Measurements from ENCODE around the gene GAB1.

The GAB1 gene

GRCh38 chr4:143353797-143354196 lies 17.1 kb downstream of the GAB1 start:
- no peak overlapping the region for H2AFZ ChIP-seq (ENCODE audit: low read depth, low read length)
- no peak overlapping the region for H3K4me2 ChIP-seq (ENCODE audit: low read length, poor library complexity, severe bottlenecking)
- H3K9me3 ChIP-seq (ENCODE audit: control insufficient read depth, low read length), result no peaks in the 10 kb centered on the region
- no peak overlapping the region for H2AK5ac ChIP-seq (ENCODE audit: low read length, severe bottlenecking)
- no peak overlapping the region for H3K23ac ChIP-seq (ENCODE audit: low read length in 2 of 2)
- H4K91ac ChIP-seq (ENCODE audit: low read length), result no peak overlapping the region
- H3K4me3 ChIP-seq (ENCODE audit: insufficient read depth in 1 of 2, low read depth in 1 of 2, low read length in 2 of 2), result no peak overlapping the region
- no peak overlapping the region for H3K9ac ChIP-seq (ENCODE audit: low read length)
- no peak overlapping the region for H3K14ac ChIP-seq (ENCODE audit: low read length in 2 of 2)
- H3K27ac ChIP-seq (ENCODE audit: low read length, poor library complexity, severe bottlenecking), result no peak overlapping the region
- H3K36me3 ChIP-seq (ENCODE audit: control insufficient read depth in 1 of 2, insufficient read depth in 2 of 2, low read depth in 1 of 2, low read length in 2 of 2), result no peaks in the 10 kb centered on the region
- no peak overlapping the region for H3K4ac ChIP-seq (ENCODE audit: low read depth in 1 of 2, low read length in 2 of 2)
- H2BK15ac ChIP-seq (ENCODE audit: low read depth, poor library complexity, severe bottlenecking), result no peak overlapping the region
- H3K27me3 ChIP-seq (ENCODE audit: control insufficient read depth in 1 of 2, insufficient read depth in 1 of 2, low read length in 2 of 2), result no peaks in the 10 kb centered on the region
- no peak overlapping the region for H4K8ac ChIP-seq (ENCODE audit: low read length)
- H2BK12ac ChIP-seq (ENCODE audit: low read length in 2 of 2), result no peak overlapping the region
- WGBS, result no CpG with 5 or more reads among the region's 2 CpGs
- DNase-seq, result no peak
- H3K79me1 ChIP-seq (replicated peaks; ENCODE audit: low read length, poor library complexity, severe bottlenecking), result peaks cover 15% of the 10 kb centered on the region
- no peak overlapping the region for H2BK5ac ChIP-seq (ENCODE audit: low read depth, low read length, poor library complexity, severe bottlenecking)
- no peak overlapping the region for H2BK120ac ChIP-seq (ENCODE audit: low read depth, low read length)
- H3K4me1 ChIP-seq (ENCODE audit: control insufficient read depth, insufficient read depth, low read depth, low read length), result peaks cover 5% of the 10 kb centered on the region
- H3K18ac ChIP-seq (ENCODE audit: low read depth in 1 of 2, low read length in 2 of 2), result no peak overlapping the region

- no peak overlapping the region for H2AFZ ChIP-seq (ENCODE audit: low read depth, low read length)
- H3K36me3 ChIP-seq (ENCODE audit: control insufficient read depth in 1 of 2, insufficient read depth in 2 of 2, low read depth in 1 of 2, low read length in 2 of 2), result no peaks in the 10 kb centered on the region
- 100% methylated on average over 1 of the region's 2 CpGs for WGBS
- no peak overlapping the region for H3K23ac ChIP-seq (ENCODE audit: low read length in 2 of 2)
- no peak overlapping the region for H2BK120ac ChIP-seq (ENCODE audit: low read depth, low read length)
- H3K27ac ChIP-seq (ENCODE audit: low read length, poor library complexity, severe bottlenecking), result no peak overlapping the region
- no peaks in the 10 kb centered on the region for H3K27me3 ChIP-seq (ENCODE audit: control insufficient read depth in 1 of 2, insufficient read depth in 1 of 2, low read length in 2 of 2)
- no peak for DNase-seq
- no peak overlapping the region for H2BK15ac ChIP-seq (ENCODE audit: low read depth, poor library complexity, severe bottlenecking)
- H3K4ac ChIP-seq (ENCODE audit: low read depth in 1 of 2, low read length in 2 of 2), result no peak overlapping the region
- no peak overlapping the region for H3K4me2 ChIP-seq (ENCODE audit: low read length, poor library complexity, severe bottlenecking)
- H2BK5ac ChIP-seq (ENCODE audit: low read depth, low read length, poor library complexity, severe bottlenecking), result no peak overlapping the region
- H3K14ac ChIP-seq (ENCODE audit: low read length in 2 of 2), result no peak overlapping the region
- no peak overlapping the region for H3K18ac ChIP-seq (ENCODE audit: low read depth in 1 of 2, low read length in 2 of 2)
- no peak overlapping the region for H3K9ac ChIP-seq (ENCODE audit: low read length)
- peaks cover 11% of the 10 kb centered on the region for H3K79me1 ChIP-seq (replicated peaks; ENCODE audit: low read length, poor library complexity, severe bottlenecking)
- no peaks in the 10 kb centered on the region for H3K9me3 ChIP-seq (ENCODE audit: control insufficient read depth, low read length)
- no peak overlapping the region for H3K4me3 ChIP-seq (ENCODE audit: insufficient read depth in 1 of 2, low read depth in 1 of 2, low read length in 2 of 2)
- no peak overlapping the region for H4K91ac ChIP-seq (ENCODE audit: low read length)
- peaks cover 5% of the 10 kb centered on the region for H3K4me1 ChIP-seq (ENCODE audit: control insufficient read depth, insufficient read depth, low read depth, low read length)
- H2BK12ac ChIP-seq (ENCODE audit: low read length in 2 of 2), result no peak overlapping the region
- no peak overlapping the region for H4K8ac ChIP-seq (ENCODE audit: low read length)
- H2AK5ac ChIP-seq (ENCODE audit: low read length, severe bottlenecking), result peak overlapping the region; percentile 57
Observed at GRCh38 chr4:143354990-143355389, 18.3 kb downstream of the GAB1 start.

GRCh38 chr4:143355540-143356217 lies 19.0 kb downstream of the GAB1 start:
- peak overlapping the region; percentile 52 for H3K4me2 ChIP-seq (ENCODE audit: low read length, poor library complexity, severe bottlenecking)
- H3K9ac ChIP-seq (ENCODE audit: low read length), result no peak overlapping the region
- no peak overlapping the region for H3K14ac ChIP-seq (ENCODE audit: low read length in 2 of 2)
- H3K4me1 ChIP-seq (ENCODE audit: control insufficient read depth, insufficient read depth, low read depth, low read length), result peaks cover 5% of the 10 kb centered on the region
- H3K4ac ChIP-seq (ENCODE audit: low read depth in 1 of 2, low read length in 2 of 2), result no peak overlapping the region
- no peak overlapping the region for H2AK5ac ChIP-seq (ENCODE audit: low read length, severe bottlenecking)
- no peaks in the 10 kb centered on the region for H3K27me3 ChIP-seq (ENCODE audit: control insufficient read depth in 1 of 2, insufficient read depth in 1 of 2, low read length in 2 of 2)
- H3K9me3 ChIP-seq (ENCODE audit: control insufficient read depth, low read length), result no peaks in the 10 kb centered on the region
- peak overlapping the region; percentile 29 to 92 for H2BK12ac ChIP-seq (ENCODE audit: low read length in 2 of 2)
- H2BK15ac ChIP-seq (ENCODE audit: low read depth, poor library complexity, severe bottlenecking), result no peak overlapping the region
- H3K36me3 ChIP-seq (ENCODE audit: control insufficient read depth in 1 of 2, insufficient read depth in 2 of 2, low read depth in 1 of 2, low read length in 2 of 2), result no peaks in the 10 kb centered on the region
- H2AFZ ChIP-seq (ENCODE audit: low read depth, low read length), result no peak overlapping the region
- peaks cover 8% of the 10 kb centered on the region for H3K79me1 ChIP-seq (replicated peaks; ENCODE audit: low read length, poor library complexity, severe bottlenecking)
- H2BK120ac ChIP-seq (ENCODE audit: low read depth, low read length), result peak overlapping the region; percentile 8
- H3K4me3 ChIP-seq (ENCODE audit: insufficient read depth in 1 of 2, low read depth in 1 of 2, low read length in 2 of 2), result no peak overlapping the region
- H3K23ac ChIP-seq (ENCODE audit: low read length in 2 of 2), result no peak overlapping the region
- 56% methylated on average over 4 of the region's 6 CpGs for WGBS
- no peak overlapping the region for H4K91ac ChIP-seq (ENCODE audit: low read length)
- H4K8ac ChIP-seq (ENCODE audit: low read length), result peak overlapping the region; percentile 63
- peak overlapping the region; percentile 21 to 28 for H3K18ac ChIP-seq (ENCODE audit: low read depth in 1 of 2, low read length in 2 of 2)
- DNase-seq, result peak; percentile 46
- no peak overlapping the region for H2BK5ac ChIP-seq (ENCODE audit: low read depth, low read length, poor library complexity, severe bottlenecking)
- H3K27ac ChIP-seq (ENCODE audit: low read length, poor library complexity, severe bottlenecking), result peak overlapping the region; percentile 39

GRCh38 chr4:143356493-143356892 lies 19.8 kb downstream of the GAB1 start:
- no peak overlapping the region for H3K14ac ChIP-seq (ENCODE audit: low read length in 2 of 2)
- no peaks in the 10 kb centered on the region for H3K27me3 ChIP-seq (ENCODE audit: control insufficient read depth in 1 of 2, insufficient read depth in 1 of 2, low read length in 2 of 2)
- no peak overlapping the region for H3K4me2 ChIP-seq (ENCODE audit: low read length, poor library complexity, severe bottlenecking)
- H2BK15ac ChIP-seq (ENCODE audit: low read depth, poor library complexity, severe bottlenecking), result no peak overlapping the region
- H2BK12ac ChIP-seq (ENCODE audit: low read length in 2 of 2), result no peak overlapping the region
- H4K91ac ChIP-seq (ENCODE audit: low read length), result no peak overlapping the region
- peaks cover 4% of the 10 kb centered on the region for H3K79me1 ChIP-seq (replicated peaks; ENCODE audit: low read length, poor library complexity, severe bottlenecking)
- H3K4me1 ChIP-seq (ENCODE audit: control insufficient read depth, insufficient read depth, low read depth, low read length), result peaks cover 6% of the 10 kb centered on the region
- no peak overlapping the region for H4K8ac ChIP-seq (ENCODE audit: low read length)
- 100% methylated on average over 1 of the region's 3 CpGs for WGBS
- H2AK5ac ChIP-seq (ENCODE audit: low read length, severe bottlenecking), result no peak overlapping the region
- H3K36me3 ChIP-seq (ENCODE audit: control insufficient read depth in 1 of 2, insufficient read depth in 2 of 2, low read depth in 1 of 2, low read length in 2 of 2), result no peaks in the 10 kb centered on the region
- H3K23ac ChIP-seq (ENCODE audit: low read length in 2 of 2), result no peak overlapping the region
- H3K4me3 ChIP-seq (ENCODE audit: insufficient read depth in 1 of 2, low read depth in 1 of 2, low read length in 2 of 2), result no peak overlapping the region
- H2BK5ac ChIP-seq (ENCODE audit: low read depth, low read length, poor library complexity, severe bottlenecking), result no peak overlapping the region
- peak overlapping the region in 1 of 2 experiments; percentile 21 for H3K18ac ChIP-seq (ENCODE audit: low read depth in 1 of 2, low read length in 2 of 2)
- H3K9ac ChIP-seq (ENCODE audit: low read length), result no peak overlapping the region
- peak overlapping the region; percentile 49 for H2BK120ac ChIP-seq (ENCODE audit: low read depth, low read length)
- H3K27ac ChIP-seq (ENCODE audit: low read length, poor library complexity, severe bottlenecking), result no peak overlapping the region
- no peak overlapping the region for H3K4ac ChIP-seq (ENCODE audit: low read depth in 1 of 2, low read length in 2 of 2)
- H3K9me3 ChIP-seq (ENCODE audit: control insufficient read depth, low read length), result no peaks in the 10 kb centered on the region
- H2AFZ ChIP-seq (ENCODE audit: low read depth, low read length), result no peak overlapping the region
- DNase-seq, result no peak

All from mesenchymal stem cell (in vitro differentiated cells and primary cell).